GM19438 (cell line): Measurements from ENCODE around the gene TSHZ2.
"Not testable (repeated sequence)": the region's sequence is repeated elsewhere in the genome, so short reads cannot be mapped to it uniquely, and the experiment has no call there.

Experiments used
- ATAC-seq: cut with Tn5 transposase; IDR thresholded peaks from one replicate; pipeline ENCODE4 v1.9.1; 2021; ENCODE audit warnings: low read depth; ENCODE audit not compliant: unreplicated experiment

Gene TSHZ2

DNA sequence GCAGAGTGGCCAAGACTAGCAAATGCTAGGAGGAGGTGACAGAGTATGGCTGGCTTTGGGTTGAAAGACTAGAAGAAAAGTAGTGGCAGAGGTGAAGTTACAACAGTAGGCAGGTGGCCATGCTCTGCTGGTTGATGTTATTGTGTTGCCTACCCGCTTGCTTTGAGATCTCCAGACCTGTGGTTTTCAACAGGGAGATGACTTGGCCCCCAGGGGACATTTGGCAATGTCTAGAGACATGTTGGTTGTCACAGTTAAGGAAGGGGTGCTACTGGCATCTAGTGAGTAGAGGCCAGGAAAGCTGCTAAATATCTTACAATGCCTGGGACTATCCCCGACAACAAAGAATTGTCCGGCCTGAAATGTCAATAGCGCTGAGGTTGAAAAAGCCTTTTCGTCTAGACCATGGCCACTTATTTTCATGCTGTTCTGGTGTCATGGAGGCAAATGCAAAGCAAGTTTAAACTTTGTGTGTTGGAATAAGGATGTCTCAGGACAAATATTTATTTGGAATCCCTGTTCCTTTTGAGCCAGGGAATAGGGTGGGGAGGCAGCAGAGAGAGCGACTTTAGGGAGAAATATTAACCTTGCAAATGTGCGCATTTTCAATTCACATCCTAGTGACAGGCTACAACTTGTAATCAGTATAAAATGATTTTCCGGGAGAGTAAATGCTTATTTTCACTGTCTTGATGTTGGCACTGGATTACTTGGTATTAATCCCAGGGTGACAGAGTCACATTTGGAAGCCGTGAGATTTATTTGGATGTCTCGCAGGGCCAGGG is 417.6 kb downstream of the TSHZ2 start:
- no peak for ATAC-seq

DNA sequence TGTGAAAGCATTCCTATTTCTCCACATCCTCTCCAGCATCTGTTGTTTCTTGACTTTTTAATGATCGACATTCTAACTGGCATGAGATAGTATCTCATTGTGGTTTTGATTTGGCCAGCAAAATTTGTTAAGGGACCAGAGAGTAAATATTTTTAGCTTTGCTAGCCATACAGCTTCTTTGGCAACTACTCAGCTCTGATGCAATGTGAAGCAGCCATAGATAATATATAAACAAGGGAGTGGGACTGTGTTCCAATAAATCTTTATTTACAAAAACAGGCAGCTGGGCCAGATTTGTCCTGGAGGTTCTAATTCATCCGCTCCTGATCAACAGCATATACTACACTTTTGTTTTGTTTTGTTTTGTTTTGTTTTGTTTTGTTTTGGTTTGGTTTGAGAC is 418.6 kb downstream of the TSHZ2 start:
- no peak for ATAC-seq

- ATAC-seq = no peak
These were observed 422.3 kb downstream of the TSHZ2 start for GRCh38 chr20:53394433-53394832.

DNA sequence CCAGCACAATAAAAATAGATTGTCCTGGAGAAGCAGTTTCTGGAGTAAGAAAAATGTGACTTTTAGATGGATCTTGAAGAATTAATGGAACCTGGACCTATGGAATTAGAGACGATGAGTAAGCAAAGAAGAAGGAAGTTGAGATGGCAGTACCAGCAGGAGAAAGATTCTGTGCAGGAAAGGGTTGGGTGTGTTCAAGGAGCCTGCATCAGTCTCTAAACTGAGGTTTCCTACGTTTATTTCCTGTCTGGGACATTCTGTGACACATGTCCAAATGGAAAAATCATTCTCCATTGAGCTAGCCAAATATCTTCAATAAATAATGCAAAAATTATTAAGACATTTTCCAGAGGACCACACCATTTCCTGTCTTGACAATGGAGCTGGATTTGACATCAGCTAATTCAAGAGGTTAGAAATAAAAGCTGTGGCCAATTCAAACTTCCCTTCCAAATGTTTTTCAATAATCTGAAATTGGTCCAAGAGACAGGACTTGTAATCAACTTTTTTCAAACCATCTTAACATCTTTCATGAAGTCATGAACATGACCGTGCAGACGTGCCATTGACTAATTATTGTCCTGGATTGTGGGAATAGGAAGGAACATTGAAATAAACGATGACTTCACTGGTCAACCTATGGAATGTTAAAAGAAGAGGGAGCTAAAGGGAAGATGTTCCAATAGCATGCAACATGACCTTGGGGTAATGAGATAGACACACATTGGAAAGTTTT is 423.2 kb downstream of the TSHZ2 start:
- ATAC-seq = no peak

GRCh38 chr20:53399083-53399482 is 426.9 kb downstream of the TSHZ2 start:
- no peak for ATAC-seq

- ATAC-seq = no peak
These were observed 427.6 kb downstream of the TSHZ2 start for GRCh38 chr20:53399592-53400335.

DNA sequence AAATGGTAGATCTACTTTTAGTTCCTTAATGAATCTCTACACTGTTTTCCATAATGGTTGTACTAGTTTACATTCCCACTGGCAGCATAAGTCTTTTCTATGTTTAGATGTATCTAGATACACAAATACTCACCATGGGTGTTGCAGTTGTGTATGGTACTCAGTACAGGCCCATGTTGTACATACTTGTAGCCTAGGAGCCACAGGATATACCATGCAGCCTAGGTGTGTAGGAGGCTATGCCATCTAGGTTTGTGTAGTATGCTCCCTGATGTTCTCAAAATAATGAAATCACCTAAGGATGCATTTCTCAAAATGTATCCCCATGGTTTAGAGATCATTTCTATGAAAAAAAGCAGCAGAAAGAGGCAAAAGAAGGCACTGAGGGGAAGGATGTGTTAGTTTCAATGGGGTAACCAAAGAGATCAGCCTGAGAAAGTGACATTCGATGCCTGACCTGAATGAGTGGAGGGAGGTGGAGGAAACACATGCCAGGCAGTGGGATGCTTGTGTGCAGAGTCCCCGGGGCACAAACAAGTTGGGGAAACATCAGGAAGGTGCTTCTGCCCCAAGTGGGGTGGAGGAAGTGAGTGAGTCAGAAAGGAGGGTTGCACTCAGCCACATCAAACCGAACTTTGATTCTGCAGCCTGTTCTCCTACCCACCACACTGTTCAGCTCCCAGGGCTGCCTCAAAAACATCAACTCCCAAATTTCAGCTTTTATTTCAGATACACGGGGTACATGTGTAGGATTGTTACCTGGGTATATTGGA is 430.3 kb downstream of the TSHZ2 start:
- no peak for ATAC-seq

DNA sequence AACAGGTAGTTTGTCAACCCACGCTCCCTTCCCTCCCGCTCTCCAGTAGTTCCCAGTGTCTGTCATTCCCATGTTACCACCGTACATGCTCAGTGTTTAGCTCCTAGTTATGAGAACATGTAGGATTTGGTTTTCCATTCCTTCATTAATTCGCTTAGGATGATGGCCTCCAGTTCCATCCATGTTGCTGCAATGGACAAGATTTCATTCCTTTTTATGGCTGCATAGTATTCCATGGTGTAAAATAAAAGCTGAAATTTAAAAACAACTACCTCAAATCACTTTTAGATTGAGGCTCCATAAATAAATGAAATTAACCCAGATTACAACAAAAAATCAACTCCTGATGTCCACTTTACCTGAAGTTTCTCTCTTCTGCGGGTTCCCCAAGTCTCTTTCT is 430.9 kb downstream of the TSHZ2 start:
- no peak for ATAC-seq

DNA sequence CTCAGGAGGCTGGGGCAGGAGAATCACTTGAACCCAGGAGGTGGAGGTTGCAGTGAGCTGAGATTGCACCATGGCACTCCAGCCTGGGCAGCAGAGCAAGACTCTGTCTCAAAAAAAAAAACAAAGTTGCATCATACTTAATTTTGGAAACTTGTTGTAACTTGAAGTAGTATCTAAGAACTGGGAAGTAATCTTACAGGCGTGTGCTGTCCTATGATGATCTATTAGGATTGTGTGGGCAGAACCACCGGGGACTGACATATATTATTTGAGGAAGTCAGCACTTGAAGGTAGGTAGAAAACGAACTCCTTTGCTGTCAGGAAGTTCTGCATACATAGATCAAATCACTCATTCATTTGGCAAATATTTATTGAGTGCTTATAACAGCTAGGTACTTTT is 433.0 kb downstream of the TSHZ2 start:
- ATAC-seq = no peak

- no peak for ATAC-seq
These were observed 434.4 kb downstream of the TSHZ2 start for GRCh38 chr20:53406580-53406979.

GRCh38 chr20:53408691-53409446 is 436.7 kb downstream of the TSHZ2 start:
- no peak for ATAC-seq

DNA sequence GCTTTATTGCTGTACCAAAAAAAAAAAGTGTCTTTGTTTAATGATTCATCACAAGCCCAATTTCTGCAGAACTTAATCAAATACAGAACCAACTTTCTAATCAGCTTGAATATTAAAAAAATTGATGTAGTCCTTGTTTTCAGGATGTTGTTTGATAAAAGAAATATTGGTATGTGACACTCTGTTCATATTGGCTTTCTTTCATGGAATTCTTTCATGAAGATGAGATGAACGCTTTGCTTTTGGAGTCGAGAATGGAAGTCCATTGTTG is 437.2 kb downstream of the TSHZ2 start:
- ATAC-seq = no peak

DNA sequence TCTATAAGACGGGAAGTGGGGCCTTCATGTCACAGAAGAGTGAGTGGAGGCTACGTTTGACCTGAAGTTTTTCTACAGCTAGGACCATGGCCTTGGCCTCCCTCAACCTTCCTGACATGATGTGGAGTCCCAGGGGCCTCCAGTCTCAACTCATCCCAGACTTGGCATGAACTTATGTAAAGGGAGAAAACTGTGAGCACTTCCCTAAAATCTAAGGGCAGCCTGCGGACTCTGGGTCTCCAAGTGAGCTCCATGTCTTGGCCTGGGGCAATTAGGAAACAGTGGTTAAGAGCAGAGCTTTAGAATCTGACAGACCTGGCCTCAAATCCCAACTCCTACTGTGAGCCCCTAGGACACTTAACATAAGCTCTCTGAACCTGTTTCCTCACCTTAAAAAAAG is 439.0 kb downstream of the TSHZ2 start:
- no peak for ATAC-seq

GRCh38 chr20:53411891-53412290 is 439.7 kb downstream of the TSHZ2 start:
- no peak for ATAC-seq

GRCh38 chr20:53412577-53413185 is 440.5 kb downstream of the TSHZ2 start:
- no peak for ATAC-seq

DNA sequence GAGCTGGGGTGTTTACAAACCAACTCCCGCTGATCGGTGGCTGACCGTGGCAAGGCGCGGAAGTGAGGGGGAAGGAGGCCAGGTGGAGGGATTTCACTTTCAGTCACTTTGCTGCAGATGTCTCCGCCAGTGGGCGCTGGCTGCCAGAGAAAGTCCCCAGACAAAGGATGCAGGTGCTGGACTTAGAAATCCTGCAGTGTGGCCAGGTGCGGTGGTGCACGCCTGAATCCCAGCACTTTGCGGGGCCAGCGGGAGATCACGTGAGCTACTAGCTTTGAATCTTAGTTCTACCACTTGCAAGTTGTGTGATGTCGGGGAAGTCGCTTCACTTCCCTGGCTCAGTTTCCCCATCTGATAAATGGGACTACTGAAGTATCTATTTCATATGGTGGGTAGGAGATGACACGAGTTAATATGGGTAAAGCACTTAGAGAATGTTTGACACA is 441.1 kb downstream of the TSHZ2 start:
- peak; percentile 96 for ATAC-seq

- ATAC-seq = not testable (repeated sequence)
These were observed 441.7 kb downstream of the TSHZ2 start for GRCh38 chr20:53413845-53414244.

GRCh38 chr20:53419693-53420460 is 447.7 kb downstream of the TSHZ2 start:
- ATAC-seq = no peak

DNA sequence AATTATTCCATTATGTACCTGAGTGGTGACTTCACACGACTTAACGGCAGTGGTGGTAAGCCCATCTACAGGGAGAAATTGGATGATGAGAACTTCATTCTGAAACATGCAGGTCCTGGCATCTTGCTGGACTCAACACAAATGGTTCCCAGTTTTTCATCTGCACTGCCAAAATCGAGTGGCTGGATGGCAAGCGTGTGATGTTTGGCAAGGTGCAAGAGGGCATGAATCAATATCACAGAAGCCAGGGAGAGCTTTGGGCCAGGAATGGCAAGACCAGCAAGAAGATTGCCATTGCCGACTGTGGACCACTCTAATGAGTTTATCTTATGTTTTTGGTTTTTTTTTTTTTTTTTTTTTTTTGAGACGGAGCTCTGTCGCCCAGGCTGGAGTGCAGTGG is 449.2 kb downstream of the TSHZ2 start:
- no peak for ATAC-seq
